ENCODE data around the gene CTNNBL1. TPM values are rescaled to one million over a fixed set of nuclear protein-coding genes. Genes with fewer than 3 reads are reported as not detected.

CTNNBL1 gene
- total RNA-seq, 2 experiments from 2014 or later: 67.3 to 74.9 TPM

GRCh38 chr20:37873884-37874283 is 180.1 kb downstream of the CTNNBL1 start:
- intact Hi-C loops (cut with micrococcal nuclease): no loop called here
- Mint-ChIP-seq H3K27me3 (no peaks in the 10 kb centered on the region), H3K9me3 (no peaks in the 10 kb centered on the region), H3K27ac (no peak overlapping the region), H3K4me3 (no peak overlapping the region), H3K4me1 (ENCODE audit: low read depth) (no peaks in the 10 kb centered on the region), H3K36me3 (ENCODE audit: low read depth) (peaks cover 16% of the 10 kb centered on the region)
- POLR2A ChIA-PET: no interaction called here
- CTCF ChIA-PET: no interaction called here
- TF ChIP-seq CTCF (IDR thresholded peaks at IDR 0.05): no peak
- no peak for DNase-seq
- no peak for ATAC-seq

- intact Hi-C loops (cut with micrococcal nuclease): no loop called here
- DNase-seq: no peak
- H3K4me1 Mint-ChIP-seq (ENCODE audit: low read depth): no peaks in the 10 kb centered on the region
- no peaks in the 10 kb centered on the region for H3K27me3 Mint-ChIP-seq
- POLR2A ChIA-PET: no interaction called here
- TF ChIP-seq CTCF (IDR thresholded peaks at IDR 0.05): no peak
- no peaks in the 10 kb centered on the region for H3K9me3 Mint-ChIP-seq
- H3K27ac Mint-ChIP-seq: no peak overlapping the region
- no peak overlapping the region for H3K4me3 Mint-ChIP-seq
- CTCF ChIA-PET: no interaction called here
- peaks cover 7% of the 10 kb centered on the region for H3K36me3 Mint-ChIP-seq (ENCODE audit: low read depth)
- ATAC-seq: no peak
Measured at GRCh38 chr20:37875460-37876175, 181.8 kb downstream of the CTNNBL1 start.

- no peaks in the 10 kb centered on the region for H3K4me1 Mint-ChIP-seq (ENCODE audit: low read depth)
- ChIA-PET CTCF (no interaction called here), POLR2A (no interaction called here)
- no peaks in the 10 kb centered on the region for H3K9me3 Mint-ChIP-seq
- intact Hi-C loops (cut with micrococcal nuclease): no loop called here
- ATAC-seq (no peak), DNase-seq (no peak)
- no peaks in the 10 kb centered on the region for H3K27me3 Mint-ChIP-seq
- no peak overlapping the region for H3K4me3 Mint-ChIP-seq
- peaks cover 5% of the 10 kb centered on the region for H3K36me3 Mint-ChIP-seq (ENCODE audit: low read depth)
- no peak overlapping the region for H3K27ac Mint-ChIP-seq
- no peak for TF ChIP-seq CTCF (IDR thresholded peaks at IDR 0.05)
Measured at GRCh38 chr20:37876863-37877262, 183.0 kb downstream of the CTNNBL1 start.

- H3K4me1 Mint-ChIP-seq (ENCODE audit: low read depth): no peaks in the 10 kb centered on the region
- H3K4me3 Mint-ChIP-seq: no peak overlapping the region
- no peak overlapping the region for H3K27ac Mint-ChIP-seq
- intact Hi-C loops (cut with micrococcal nuclease): no loop called here
- no peaks in the 10 kb centered on the region for H3K9me3 Mint-ChIP-seq
- no peaks in the 10 kb centered on the region for H3K27me3 Mint-ChIP-seq
- CTCF ChIA-PET: no interaction called here
- DNase-seq (no peak), ATAC-seq (no peak)
- POLR2A ChIA-PET: interaction anchor here (0.6 kb wide), 1 partner anchor 882 kb away, joined by 4 read pairs; no protein-coding TSS in a partner anchor
- no peak for TF ChIP-seq CTCF (IDR thresholded peaks at IDR 0.05)
- H3K36me3 Mint-ChIP-seq (ENCODE audit: low read depth): peaks cover 5% of the 10 kb centered on the region
Measured at GRCh38 chr20:37877832-37878772, 184.3 kb downstream of the CTNNBL1 start.
